ENCODE data around the gene PTMS. TPM values are rescaled to one million over a fixed set of nuclear protein-coding genes. Genes with fewer than 3 reads are reported as not detected.

PTMS gene
- total and polyA plus RNA-seq, 2 donors (not counting 3 experiments of a cell fraction or from before 2014, with no cell fraction given): 555 to 661 TPM

DNA sequence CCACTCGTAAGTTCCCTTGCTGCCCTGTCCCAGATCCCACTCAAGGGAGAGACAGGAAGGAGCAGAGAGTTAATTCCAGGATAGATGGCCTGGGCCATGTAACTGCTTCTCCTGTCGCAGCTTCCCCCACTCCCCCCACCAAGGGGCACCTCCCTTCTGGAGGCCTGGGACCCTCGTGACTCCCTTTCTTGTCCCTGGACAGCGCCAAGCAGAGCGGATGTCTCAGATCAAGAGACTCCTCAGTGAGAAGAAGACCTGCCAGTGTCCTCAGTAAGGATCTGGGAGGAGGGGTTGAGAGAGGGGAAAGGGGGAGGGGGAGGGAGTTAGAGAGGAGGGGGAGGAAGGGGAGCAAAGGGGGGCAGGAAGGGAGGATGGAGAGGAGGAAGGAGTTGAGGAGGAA is 52.5 kb downstream of the PTMS start:
- ChIA-PET CTCF (interaction anchor here (0.7 kb wide), 1 partner anchor 66 kb away, joined by 4 read pairs; the partner anchor contains the start of gene MLF2), POLR2A (no interaction called here)
- no peak overlapping the region for H2AFZ ChIP-seq (ENCODE audit: low read depth, low read length)
- no peaks in the 10 kb centered on the region for H3K79me2 ChIP-seq (ENCODE audit: control insufficient read depth, insufficient read depth, low read length)
- H3K4me3 ChIP-seq (replicated peaks in 1 of 3; ENCODE audit: insufficient read depth in 1 of 3, low read depth in 1 of 3, low read length in 3 of 3): no peak overlapping the region
- intact Hi-C loops (cut with micrococcal nuclease): no loop called here
- no peaks in the 10 kb centered on the region for H3K9me3 ChIP-seq (replicated peaks; ENCODE audit: control insufficient read depth, insufficient read depth, low read length)
- peaks cover 3 to 5% of the 10 kb centered on the region in 2 experiments for H3K27me3 ChIP-seq (ENCODE audit: control insufficient read depth in 2 of 2, insufficient read depth in 2 of 2, low read length in 2 of 2)
- DNase-seq (ENCODE audit: low read depth, low spot score) (no peak), FAIRE-seq (no peak)
- H3K9ac ChIP-seq (replicated peaks; ENCODE audit: extremely low read depth, insufficient read depth, low read length): no peak overlapping the region
- no peak overlapping the region for H3K4me2 ChIP-seq (ENCODE audit: insufficient read depth, low read length)
- H4K20me1 ChIP-seq (replicated peaks; ENCODE audit: control insufficient read depth, extremely low read depth, insufficient read depth, low read length): no peaks in the 10 kb centered on the region
- no peak for TF ChIP-seq POLR2A (IDR thresholded peaks at IDR 0.05; ENCODE audit: low read depth, low read length)
- no peak for TF ChIP-seq POLR2AphosphoS5 (IDR thresholded peaks at IDR 0.05; ENCODE audit: insufficient read depth, low read depth, low read length)
- TF ChIP-seq, protein P1, sequence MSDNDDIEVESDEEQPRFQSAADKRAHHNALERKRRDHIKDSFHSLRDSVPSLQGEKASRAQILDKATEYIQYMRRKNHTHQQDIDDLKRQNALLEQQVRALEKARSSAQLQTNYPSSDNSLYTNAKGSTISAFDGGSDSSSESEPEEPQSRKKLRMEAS (IDR thresholded peaks at IDR 0.05; ENCODE audit: insufficient read depth, insufficient read length): no peak
- TF ChIP-seq JUN (IDR thresholded peaks at IDR 0.05; ENCODE audit: borderline replicate concordance, insufficient read depth, insufficient read length, low read depth): no peak
- no peak for TF ChIP-seq CTCF (IDR thresholded peaks at IDR 0.05; ENCODE audit: extremely low read depth in 1 of 2, insufficient read depth in 1 of 2, low read depth in 1 of 2, low read length in 2 of 2)
- TF ChIP-seq EZH2 (IDR thresholded peaks at IDR 0.05; ENCODE audit: borderline replicate concordance, low read depth, low read length, severe bottlenecking): no peak
- TF ChIP-seq MYC (IDR thresholded peaks at IDR 0.05; ENCODE audit: low read depth, low read length): no peak
- TF ChIP-seq GATA2 (IDR thresholded peaks at IDR 0.05; ENCODE audit: insufficient read depth, insufficient read length, low read depth, low read length): no peak
- TF ChIP-seq FOS (IDR thresholded peaks at IDR 0.05; ENCODE audit: borderline replicate concordance, insufficient read depth, low read length): no peak
- H3K9me1 ChIP-seq (replicated peaks; ENCODE audit: control insufficient read depth, extremely low read depth, insufficient read depth, low read length): no peaks in the 10 kb centered on the region
- no peak overlapping the region for H3K27ac ChIP-seq (ENCODE audit: insufficient read depth, low read depth, low read length)
- H3K36me3 ChIP-seq (ENCODE audit: control insufficient read depth in 2 of 2, extremely low read depth in 1 of 2, insufficient read depth in 2 of 2, low read length in 2 of 2): no peaks in the 10 kb centered on the region
- dilution Hi-C loops (cut with MboI; ENCODE audit: extremely low pct_ligation_motif_present, low sequenced_read_pairs): no loop called here
- peaks cover 12% of the 10 kb centered on the region for H3K4me1 ChIP-seq (ENCODE audit: control insufficient read depth, extremely low read depth, insufficient read depth, low read length)
- BruUV-seq (replicated peaks): no TSS peak
